Neutrophil (primary cell): ENCODE measurements around the gene ZNF101.
"Not testable (repeated sequence)": the region's sequence is repeated elsewhere in the genome, so short reads cannot be mapped to it uniquely, and the experiment has no call there.

Experiments used
- H3K27ac ChIP-seq: fragments of 200-600 bp; sonication (generic); 2 replicates; pipeline ENCODE4 v1.5.1; 2016; ENCODE audit warnings: mild to moderate bottlenecking, moderate library complexity
- H3K27me3 ChIP-seq: fragments of 200-600 bp; sonication (generic); 2 replicates; pipeline ENCODE4 v1.6.0; 2016; ENCODE audit warnings: mild to moderate bottlenecking
- H3K36me3 ChIP-seq: fragments of 200-600 bp; sonication (generic); 2 replicates; pipeline ENCODE4 v1.5.1; 2017
- H3K4me1 ChIP-seq, 2 experiments: fragments of 200-600 bp in 1 of 2; sonication (generic) in 1 of 2; 1 replicate in 1 of 2; 2 replicates in 1 of 2; pipeline versions ENCODE4 v1.5.1 to v1.6.1; 2013 to 2016; ENCODE audit warnings: low read depth in 1 of 2, low read length in 1 of 2, mild to moderate bottlenecking in 1 of 2, moderate library complexity in 1 of 2; ENCODE audit not compliant: control insufficient read depth in 1 of 2, insufficient read depth in 1 of 2
- H3K4me3 ChIP-seq, 2 experiments: fragments of 200-600 bp in 1 of 2; sonication (generic) in 1 of 2; 1 replicate in 1 of 2; 2 replicates in 1 of 2; pipeline ENCODE4 v1.5.1; 2013 to 2016; ENCODE audit warnings: low read depth in 1 of 2, low read length in 1 of 2, mild to moderate bottlenecking in 1 of 2, moderate library complexity in 1 of 2
- H3K9me3 ChIP-seq: fragments of 200-600 bp; sonication (generic); 2 replicates; pipeline ENCODE4 v1.5.1; 2016
- TF ChIP-seq, protein P1 (sequence below): fragments of 200-600 bp; sonication (generic); IDR thresholded peaks from 2 replicates; pipeline ENCODE4 v1.5.1; 2016; ENCODE audit warnings: antibody characterized with exemption

Gene ZNF101

DNA sequence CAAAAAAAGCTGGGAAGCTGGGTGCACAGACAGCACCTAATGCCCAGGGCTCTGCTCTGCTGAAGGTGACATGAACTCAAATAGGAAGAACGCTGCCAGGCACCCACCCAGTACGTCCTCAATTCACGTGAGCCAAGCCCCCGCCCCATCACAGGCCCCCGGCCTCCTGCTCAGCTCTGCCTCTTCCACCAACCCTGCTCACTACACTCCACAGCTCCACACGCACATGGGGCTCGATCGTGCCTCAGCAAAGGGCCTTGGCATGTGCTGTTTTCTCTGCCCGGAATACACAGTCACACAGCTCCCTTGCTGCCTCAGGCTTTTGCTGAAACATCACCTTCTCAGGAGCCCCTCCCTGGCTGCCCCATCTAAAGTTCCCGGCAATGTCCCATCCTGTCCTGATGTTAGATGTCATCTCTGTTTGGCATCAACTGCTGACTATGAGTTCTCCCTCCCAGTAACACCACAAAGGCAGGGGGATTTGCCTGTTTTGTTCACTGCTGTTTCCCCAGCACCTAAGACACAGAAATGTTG lies 7.4 kb upstream of the ZNF101 start:
- Histone ChIP-seq H3K36me3 (peaks cover 38% of the 10 kb centered on the region), H3K27me3 (no peaks in the 10 kb centered on the region), H3K4me1 (peaks cover 18 to 23% of the 10 kb centered on the region in 2 experiments), H3K4me3 (no peak overlapping the region), H3K9me3 (no peaks in the 10 kb centered on the region), H3K27ac (no peak overlapping the region)
- TF ChIP-seq, protein P1, sequence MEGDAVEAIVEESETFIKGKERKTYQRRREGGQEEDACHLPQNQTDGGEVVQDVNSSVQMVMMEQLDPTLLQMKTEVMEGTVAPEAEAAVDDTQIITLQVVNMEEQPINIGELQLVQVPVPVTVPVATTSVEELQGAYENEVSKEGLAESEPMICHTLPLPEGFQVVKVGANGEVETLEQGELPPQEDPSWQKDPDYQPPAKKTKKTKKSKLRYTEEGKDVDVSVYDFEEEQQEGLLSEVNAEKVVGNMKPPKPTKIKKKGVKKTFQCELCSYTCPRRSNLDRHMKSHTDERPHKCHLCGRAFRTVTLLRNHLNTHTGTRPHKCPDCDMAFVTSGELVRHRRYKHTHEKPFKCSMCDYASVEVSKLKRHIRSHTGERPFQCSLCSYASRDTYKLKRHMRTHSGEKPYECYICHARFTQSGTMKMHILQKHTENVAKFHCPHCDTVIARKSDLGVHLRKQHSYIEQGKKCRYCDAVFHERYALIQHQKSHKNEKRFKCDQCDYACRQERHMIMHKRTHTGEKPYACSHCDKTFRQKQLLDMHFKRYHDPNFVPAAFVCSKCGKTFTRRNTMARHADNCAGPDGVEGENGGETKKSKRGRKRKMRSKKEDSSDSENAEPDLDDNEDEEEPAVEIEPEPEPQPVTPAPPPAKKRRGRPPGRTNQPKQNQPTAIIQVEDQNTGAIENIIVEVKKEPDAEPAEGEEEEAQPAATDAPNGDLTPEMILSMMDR: no peak

DNA sequence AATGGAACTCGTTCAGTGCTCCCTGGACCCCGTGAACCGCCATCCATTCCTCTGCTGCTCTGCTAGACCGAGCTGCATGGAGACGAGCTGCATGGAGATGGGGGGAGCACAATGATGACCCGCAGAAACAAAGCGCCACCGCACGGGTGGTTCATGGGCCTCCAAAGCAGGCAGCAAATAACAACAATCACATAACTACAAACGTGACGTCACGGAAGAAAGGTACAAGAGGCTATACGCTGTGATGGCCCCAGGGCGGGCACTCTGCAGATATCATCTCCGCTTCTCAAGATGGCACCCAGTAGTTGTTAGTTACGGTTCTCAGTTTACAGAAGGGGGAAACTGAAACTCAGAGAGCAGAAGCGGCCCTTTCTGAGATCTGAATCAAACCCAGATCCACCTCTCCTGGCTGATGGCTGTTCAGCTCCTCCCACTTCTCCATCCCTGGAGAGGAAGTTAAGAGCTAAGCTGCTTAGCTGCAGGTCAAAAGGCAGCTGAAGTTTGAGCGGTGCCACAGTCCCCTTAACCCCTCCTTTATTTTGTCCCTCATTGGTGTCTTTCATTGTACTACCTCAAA lies 6.9 kb upstream of the ZNF101 start:
- H3K27me3 ChIP-seq: no peaks in the 10 kb centered on the region
- H3K36me3 ChIP-seq: peaks cover 33% of the 10 kb centered on the region
- peak overlapping the region; percentile 97 for H3K27ac ChIP-seq
- peak overlapping the region in 1 of 2 experiments; percentile 8 for H3K4me3 ChIP-seq
- TF ChIP-seq, protein P1: no peak
- no peaks in the 10 kb centered on the region for H3K9me3 ChIP-seq
- peaks cover 18 to 23% of the 10 kb centered on the region in 2 experiments for H3K4me1 ChIP-seq

DNA sequence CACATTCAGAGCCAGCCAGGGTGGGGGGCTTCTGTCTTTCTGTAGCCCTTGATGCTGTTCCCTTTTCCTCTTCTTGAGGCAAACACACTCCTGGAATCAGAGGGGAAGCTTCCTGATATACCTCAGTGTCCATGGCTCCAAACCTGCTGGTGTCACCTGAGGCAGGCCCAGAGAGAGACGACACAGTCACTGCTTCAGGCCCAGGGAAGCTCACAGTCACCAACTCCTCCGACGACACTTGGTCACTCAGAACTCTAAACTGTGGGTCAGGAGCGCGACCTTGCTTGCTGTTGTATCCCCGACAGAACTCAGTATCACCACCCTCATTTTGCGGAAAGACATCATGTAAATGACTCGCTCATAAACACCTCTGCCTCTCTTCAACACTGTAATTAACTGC lies 6.3 kb upstream of the ZNF101 start:
- Histone ChIP-seq H3K27me3 (no peaks in the 10 kb centered on the region), H3K4me1 (peaks cover 20 to 23% of the 10 kb centered on the region in 2 experiments), H3K27ac (peak overlapping the region; percentile 97), H3K4me3 (peak overlapping the region in 1 of 2 experiments; percentile 96), H3K9me3 (no peaks in the 10 kb centered on the region), H3K36me3 (peaks cover 27% of the 10 kb centered on the region)
- TF ChIP-seq, protein P1: no peak

DNA sequence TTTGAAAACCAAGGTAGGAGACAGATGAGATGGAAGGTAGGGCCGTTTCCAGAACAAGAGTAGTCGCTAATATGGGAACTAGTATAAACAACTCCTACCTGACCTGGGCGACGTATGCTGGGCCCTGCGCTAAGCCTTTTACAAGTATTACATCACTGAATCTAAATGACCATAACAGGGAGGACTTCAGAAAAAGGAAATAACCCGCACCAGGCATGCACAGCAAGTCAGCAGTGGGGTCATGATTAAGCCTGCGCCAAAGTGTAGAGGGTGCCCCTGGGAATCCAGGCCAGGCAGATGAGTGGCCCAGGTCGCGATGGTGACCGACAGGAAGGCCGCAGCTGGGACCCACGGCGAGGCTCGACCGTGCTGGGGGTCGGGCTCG lies 5.8 kb upstream of the ZNF101 start:
- H3K9me3 ChIP-seq: no peaks in the 10 kb centered on the region
- H3K27ac ChIP-seq: peak overlapping the region; percentile 97
- H3K27me3 ChIP-seq: no peaks in the 10 kb centered on the region
- TF ChIP-seq, protein P1: no peak
- H3K4me3 ChIP-seq: peak overlapping the region; percentile 96 to 99
- peaks cover 22% of the 10 kb centered on the region for H3K36me3 ChIP-seq
- H3K4me1 ChIP-seq: peaks cover 25 to 28% of the 10 kb centered on the region in 2 experiments

DNA sequence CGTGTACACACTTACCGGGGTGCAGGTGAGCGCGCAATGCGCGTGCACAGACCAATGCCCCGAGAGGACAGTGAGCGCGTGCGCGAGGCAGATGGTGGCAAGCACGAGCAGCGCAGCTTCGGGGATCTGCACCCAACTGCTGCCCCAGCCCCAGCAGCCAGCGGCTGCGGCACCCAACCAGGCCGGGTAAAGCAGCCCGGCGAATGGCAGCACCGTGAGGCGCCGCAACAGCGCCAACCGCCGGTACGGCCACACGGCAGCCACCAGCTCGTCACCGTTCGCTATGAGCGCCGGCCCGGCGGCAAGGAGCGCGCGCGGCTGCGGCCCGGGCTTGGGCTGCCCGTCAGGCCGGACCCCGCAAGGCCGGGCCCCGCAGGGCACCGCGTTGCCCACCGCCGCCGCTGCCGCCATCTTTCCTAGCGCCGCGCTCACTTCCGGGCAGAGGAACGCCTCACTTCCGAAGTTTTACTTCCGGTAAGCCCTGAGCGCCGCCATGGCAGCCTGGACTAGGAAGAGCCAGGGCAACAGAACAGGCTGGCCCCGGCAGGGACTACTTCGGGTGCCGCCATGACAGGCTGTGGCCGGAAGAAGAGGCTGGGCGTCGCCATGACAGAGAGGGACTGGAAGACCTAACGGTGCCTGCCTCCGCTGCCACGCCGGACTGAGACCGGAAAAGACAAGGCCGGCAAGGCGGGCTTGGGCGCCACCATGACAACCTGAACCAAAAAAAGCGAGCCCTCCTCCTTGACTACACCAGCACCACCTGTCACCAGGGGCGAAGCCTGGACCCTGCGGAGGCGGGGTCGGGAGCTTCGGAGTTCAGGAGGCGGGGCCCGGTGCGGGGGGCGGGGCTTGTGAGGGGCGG lies 5.2 kb upstream of the ZNF101 start, which contains the start of gene ATP13A1:
Gene ATP13A1 (minus strand): TSS at position 421 of the 865 bp plus-strand sequence. CDS start 10 bp downstream, at position 411.
- H3K36me3 ChIP-seq: peaks cover 15% of the 10 kb centered on the region
- peak within 1 kb of the TSS; percentile 97 for H3K27ac ChIP-seq
- H3K27me3 ChIP-seq: no peaks in the 10 kb centered on the region
- H3K9me3 ChIP-seq: no peaks in the 10 kb centered on the region
- TF ChIP-seq, protein P1: peak; percentile 46
- H3K4me3 ChIP-seq: peak within 1 kb of the TSS; percentile 96 to 99
- H3K4me1 ChIP-seq: peaks cover 31 to 33% of the 10 kb centered on the region in 2 experiments

DNA sequence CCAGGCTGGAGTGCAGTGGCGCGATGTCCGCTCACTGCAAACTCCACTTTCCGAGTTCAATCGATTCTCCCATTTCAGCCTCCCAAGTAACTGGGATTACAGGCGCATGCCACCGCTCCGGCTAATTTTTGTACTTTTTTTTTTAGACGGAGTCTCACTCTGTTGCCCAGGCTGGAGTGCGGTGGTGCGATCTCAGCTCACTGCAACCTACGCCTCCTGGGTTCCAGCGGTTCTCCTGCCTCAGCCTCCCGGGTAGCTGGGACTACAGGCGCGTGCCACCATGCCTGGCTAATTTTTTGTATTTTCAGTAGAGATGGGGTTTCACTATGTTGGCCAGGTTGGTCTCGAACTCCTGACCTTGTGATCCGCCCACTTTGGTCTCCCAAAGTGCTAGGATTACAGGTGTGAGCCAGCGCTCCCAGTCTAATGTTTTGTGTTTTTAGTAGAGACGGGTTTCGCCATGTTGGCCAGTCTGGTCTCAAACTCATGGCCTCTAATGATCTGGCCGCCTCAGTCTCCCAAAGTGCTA lies 3.2 kb upstream of the ZNF101 start:
- H3K4me1 ChIP-seq: peaks cover 41% of the 10 kb centered on the region in 2 experiments
- H3K9me3 ChIP-seq: not testable (repeated sequence)

More for the DNA sequence above, 3.2 kb upstream of the ZNF101 start:
- H3K27me3 ChIP-seq, H3K4me3 ChIP-seq, H3K36me3 ChIP-seq, H3K27ac ChIP-seq: not testable (repeated sequence)
